RCC 7860 (cell line): Measurements from ENCODE around the gene FOXI1.
A peak's percentile ranks its signal among the peaks of the same experiment; 100 is the strongest.

ENCODE experiments used
- DNase-seq: peaks from one replicate; pipeline ENCODE4 v3.0.0-alpha.2; 2015; ENCODE audit warnings: low spot score
- FAIRE-seq: peaks from 2 replicates; lab custom pipeline; 2012; peaks lifted over from hg19 to GRCh38; lab: Jason Lieb, UNC

Gene FOXI1

GRCh38 chr5:170147753-170148264 lies 42.1 kb downstream of the FOXI1 start:
- FAIRE-seq: no peak

GRCh38 chr5:170148430-170149205 lies 42.9 kb downstream of the FOXI1 start:
- FAIRE-seq (no peak), DNase-seq (no peak)

More at GRCh38 chr5:170147753-170148264, 42.1 kb downstream of the FOXI1 start:
- DNase-seq: no peak

- FAIRE-seq (no peak), DNase-seq (no peak)
These were observed 43.5 kb downstream of the FOXI1 start for GRCh38 chr5:170149206-170149515.

GRCh38 chr5:170150713-170151096 lies 45.0 kb downstream of the FOXI1 start:
- FAIRE-seq (no peak), DNase-seq (no peak)

- FAIRE-seq: peak; percentile 85
- DNase-seq: peak; percentile 94
These were observed 45.6 kb downstream of the FOXI1 start for GRCh38 chr5:170151097-170151831.

- no peak for FAIRE-seq
- no peak for DNase-seq
These were observed 47.1 kb downstream of the FOXI1 start for GRCh38 chr5:170152767-170153166.

- FAIRE-seq (no peak), DNase-seq (no peak)
These were observed 48.6 kb downstream of the FOXI1 start for GRCh38 chr5:170154297-170154696.

- DNase-seq: no peak
- no peak for FAIRE-seq
These were observed 49.0 kb downstream of the FOXI1 start for GRCh38 chr5:170154744-170155143.

GRCh38 chr5:170155771-170156170 lies 50.1 kb downstream of the FOXI1 start:
- DNase-seq: no peak
- no peak for FAIRE-seq

GRCh38 chr5:170159101-170159698 lies 53.5 kb downstream of the FOXI1 start:
- DNase-seq: peak; percentile 80
- FAIRE-seq: peak; percentile 77
